Type B pancreatic cell (in vitro differentiated cells): ENCODE results near the gene VAV2. TPM values are rescaled to one million over a fixed set of nuclear protein-coding genes. Genes with fewer than 3 reads are reported as not detected.

ENCODE experiments used
- DNase-seq: peaks from one replicate; pipeline ENCODE4 v3.0.0; 2021; ENCODE audit warnings: mixed read lengths; ENCODE audit not compliant: unreplicated experiment; ENCODE audit errors: extremely low spot score
- H3K27ac Mint-ChIP-seq: 2 replicates; pipeline ENCODE4 v1.8.0; 2021; ENCODE audit warnings: mild to moderate bottlenecking, mixed read lengths
- H3K27me3 Mint-ChIP-seq: 2 replicates; pipeline ENCODE4 v1.8.0; 2021; ENCODE audit warnings: mixed read lengths
- H3K36me3 Mint-ChIP-seq: 2 replicates; pipeline ENCODE4 v1.8.0; 2021; ENCODE audit warnings: mixed read lengths
- H3K4me1 Mint-ChIP-seq: one replicate; pipeline ENCODE4 v1.8.0; 2021; ENCODE audit warnings: mixed read lengths; ENCODE audit not compliant: unreplicated experiment
- H3K4me3 Mint-ChIP-seq: 2 replicates; pipeline ENCODE4 v1.8.0; 2021; ENCODE audit warnings: mild to moderate bottlenecking, mixed read lengths
- H3K9me3 Mint-ChIP-seq: 2 replicates; pipeline ENCODE4 v1.8.0; 2021; ENCODE audit warnings: mixed read lengths
- CTCF ChIP-seq: fragments of 200-600 bp; sonication (generic); conservative IDR thresholded peaks from 2 replicates; pipeline ENCODE4 v1.5.0; 2021; ENCODE audit warnings: antibody characterized with exemption, mild to moderate bottlenecking
- total RNA-seq: library from RNA; stranded (reverse); gene quantifications from 2 replicates; pipeline ENCODE4 v1.2.1, GENCODE V29; 2021; ENCODE audit warnings: low replicate concordance

Gene VAV2
- total RNA-seq, 1 donor from 2014 or later = 39.4 TPM

DNA sequence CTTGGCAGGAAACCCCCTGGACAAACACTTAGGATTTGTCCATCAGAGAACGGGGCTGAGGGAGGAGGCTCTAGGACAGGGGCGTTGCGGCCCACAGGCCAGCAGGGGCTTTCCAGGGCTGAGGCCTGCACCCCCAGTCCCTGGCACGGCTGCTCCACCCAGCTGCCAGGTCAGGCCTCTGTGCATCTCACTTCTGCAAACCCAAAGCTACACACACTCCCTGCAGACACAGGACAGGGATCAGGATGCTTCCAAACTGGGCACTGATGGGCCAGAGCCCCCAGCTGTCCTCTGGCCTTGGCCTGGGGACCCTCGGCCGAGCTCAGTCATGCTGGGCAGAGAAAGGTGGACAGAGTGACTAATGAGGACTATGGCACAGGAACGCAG is 147.7 kb downstream of the VAV2 start:
- Mint-ChIP-seq H3K27me3 (no peaks in the 10 kb centered on the region), H3K36me3 (no peaks in the 10 kb centered on the region), H3K4me1 (peaks cover 42% of the 10 kb centered on the region), H3K9me3 (no peaks in the 10 kb centered on the region), H3K4me3 (no peak overlapping the region), H3K27ac (no peak overlapping the region)
- no peak for DNase-seq
- no peak for TF ChIP-seq CTCF

GRCh38 chr9:133843751-133844397 is 148.2 kb downstream of the VAV2 start:
- TF ChIP-seq CTCF = no peak
- H3K36me3 Mint-ChIP-seq = no peaks in the 10 kb centered on the region
- no peaks in the 10 kb centered on the region for H3K9me3 Mint-ChIP-seq
- no peak for DNase-seq
- H3K27ac Mint-ChIP-seq = peak overlapping the region; percentile 34
- H3K27me3 Mint-ChIP-seq = no peaks in the 10 kb centered on the region
- H3K4me3 Mint-ChIP-seq = no peak overlapping the region
- peaks cover 43% of the 10 kb centered on the region for H3K4me1 Mint-ChIP-seq

- no peaks in the 10 kb centered on the region for H3K9me3 Mint-ChIP-seq
- peaks cover 42% of the 10 kb centered on the region for H3K4me1 Mint-ChIP-seq
- no peak for TF ChIP-seq CTCF
- H3K4me3 Mint-ChIP-seq = peak overlapping the region; percentile 9
- DNase-seq = no peak
- H3K27me3 Mint-ChIP-seq = no peaks in the 10 kb centered on the region
- H3K36me3 Mint-ChIP-seq = no peaks in the 10 kb centered on the region
- H3K27ac Mint-ChIP-seq = peak overlapping the region; percentile 34
Observed at GRCh38 chr9:133843250-133843649, 148.9 kb downstream of the VAV2 start.

GRCh38 chr9:133842721-133843227 is 149.3 kb downstream of the VAV2 start:
- Mint-ChIP-seq H3K36me3 (no peaks in the 10 kb centered on the region), H3K27me3 (no peaks in the 10 kb centered on the region), H3K27ac (peak overlapping the region; percentile 34), H3K9me3 (no peaks in the 10 kb centered on the region), H3K4me1 (peaks cover 46% of the 10 kb centered on the region), H3K4me3 (peak overlapping the region; percentile 9)
- TF ChIP-seq CTCF = no peak
- DNase-seq = no peak

DNA sequence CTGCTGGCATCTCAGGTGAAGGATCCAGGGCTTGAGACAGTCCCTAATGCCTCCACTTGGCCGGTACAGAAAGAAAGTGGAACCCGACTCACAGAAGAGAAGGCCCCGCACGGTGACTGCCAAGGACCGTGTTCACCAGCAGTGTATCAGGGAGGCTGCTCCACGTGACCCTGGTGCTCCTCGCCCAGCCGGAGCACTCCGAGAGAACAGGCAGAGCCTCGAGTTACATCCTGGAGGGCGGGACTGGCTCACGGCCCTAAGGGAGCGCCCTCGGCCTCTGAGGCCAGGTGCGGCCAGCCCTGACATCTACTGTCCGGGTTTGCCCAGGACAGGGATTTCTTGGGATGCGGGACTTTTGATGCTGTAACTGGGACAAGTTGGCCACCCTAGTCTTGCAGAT is 149.9 kb downstream of the VAV2 start:
- no peaks in the 10 kb centered on the region for H3K9me3 Mint-ChIP-seq
- H3K4me3 Mint-ChIP-seq = peak overlapping the region; percentile 28
- no peaks in the 10 kb centered on the region for H3K27me3 Mint-ChIP-seq
- TF ChIP-seq CTCF = no peak
- peaks cover 49% of the 10 kb centered on the region for H3K4me1 Mint-ChIP-seq
- no peak overlapping the region for H3K27ac Mint-ChIP-seq
- no peak for DNase-seq
- H3K36me3 Mint-ChIP-seq = no peaks in the 10 kb centered on the region
